Mesothelial cell of epicardium (in vitro differentiated cells): Measurements from ENCODE around the gene RPS2. TPM values are rescaled to one million over a fixed set of nuclear protein-coding genes. Genes with fewer than 3 reads are reported as not detected.

Source experiments
- DNase-seq, 2 experiments: peaks; one replicate each; pipeline ENCODE4 v3.0.0; 2021; ENCODE audit warnings: low spot score in 2 of 2; ENCODE audit not compliant: unreplicated experiment in 2 of 2
- H3K27ac Mint-ChIP-seq: 2 replicates; pipeline ENCODE4 v1.8.0; 2021; ENCODE audit warnings: mixed read lengths
- H3K27me3 Mint-ChIP-seq: 2 replicates; pipeline ENCODE4 v1.8.0; 2021; ENCODE audit warnings: low read depth, mixed read lengths
- H3K36me3 Mint-ChIP-seq: 2 replicates; pipeline ENCODE4 v1.8.0; 2021; ENCODE audit warnings: mixed read lengths
- H3K4me1 Mint-ChIP-seq: 2 replicates; pipeline ENCODE4 v1.8.0; 2021; ENCODE audit warnings: mixed read lengths
- H3K4me3 Mint-ChIP-seq: 2 replicates; pipeline ENCODE4 v1.8.0; 2021; ENCODE audit warnings: mild to moderate bottlenecking, moderate library complexity, mixed read lengths
- H3K9me3 Mint-ChIP-seq: 2 replicates; pipeline ENCODE4 v1.8.0; 2021; ENCODE audit warnings: mixed read lengths
- CTCF ChIP-seq: fragments of 200-600 bp; sonication (generic); IDR thresholded peaks from one replicate; pipeline ENCODE4 v1.5.0; 2021; ENCODE audit warnings: antibody characterized with exemption; ENCODE audit not compliant: unreplicated experiment
- total RNA-seq: library from RNA; stranded (reverse); gene quantifications from 3 replicates; pipeline ENCODE4 v1.2.1, GENCODE V29; 2021

The RPS2 gene
- total RNA-seq, 1 donor from 2014 or later: 2,265 TPM

- H3K4me1 Mint-ChIP-seq: peaks cover 5% of the 10 kb centered on the region
- no peak overlapping the region for H3K4me3 Mint-ChIP-seq
- H3K36me3 Mint-ChIP-seq: peaks cover 7% of the 10 kb centered on the region
- H3K27me3 Mint-ChIP-seq: peaks cover 9% of the 10 kb centered on the region
- no peak overlapping the region for H3K27ac Mint-ChIP-seq
- DNase-seq: no peak
- H3K9me3 Mint-ChIP-seq: no peaks in the 10 kb centered on the region
- TF ChIP-seq CTCF: no peak
These were observed 32.3 kb downstream of the RPS2 start for GRCh38 chr16:1932050-1933028.

DNA sequence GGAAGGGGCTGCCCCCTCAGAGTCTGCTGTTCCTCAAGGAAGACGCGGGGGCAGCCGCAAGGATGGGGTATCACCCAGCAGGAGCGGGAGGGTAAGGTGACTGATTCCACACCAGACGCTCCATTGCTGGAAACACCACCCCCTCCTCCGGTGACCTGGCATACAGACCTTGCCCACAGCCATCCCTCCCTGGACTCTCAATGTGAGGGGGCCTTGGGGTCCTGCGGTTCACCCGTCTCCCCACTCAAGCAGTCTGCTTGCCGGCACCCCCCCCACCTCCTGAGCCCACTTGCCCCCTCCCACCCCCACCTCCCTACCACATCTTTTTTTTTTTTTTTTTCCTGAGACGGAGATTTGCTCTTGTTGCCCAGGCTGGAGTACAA, 34.3 kb downstream of the RPS2 start:
- peaks cover 16% of the 10 kb centered on the region for H3K4me1 Mint-ChIP-seq
- TF ChIP-seq CTCF: no peak
- DNase-seq: no peak
- H3K27me3 Mint-ChIP-seq: peaks cover 9% of the 10 kb centered on the region
- peaks cover 2% of the 10 kb centered on the region for H3K36me3 Mint-ChIP-seq
- no peak overlapping the region for H3K4me3 Mint-ChIP-seq
- H3K9me3 Mint-ChIP-seq: no peaks in the 10 kb centered on the region
- H3K27ac Mint-ChIP-seq: no peak overlapping the region

GRCh38 chr16:1929578-1930337, 34.9 kb downstream of the RPS2 start:
- no peaks in the 10 kb centered on the region for H3K9me3 Mint-ChIP-seq
- H3K27ac Mint-ChIP-seq: no peak overlapping the region
- TF ChIP-seq CTCF: peak; percentile 99
- peak overlapping the region; percentile 58 for H3K4me3 Mint-ChIP-seq
- H3K36me3 Mint-ChIP-seq: peaks cover 2% of the 10 kb centered on the region
- peaks cover 19% of the 10 kb centered on the region for H3K4me1 Mint-ChIP-seq
- DNase-seq: peak; percentile 94 to 99
- peaks cover 9% of the 10 kb centered on the region for H3K27me3 Mint-ChIP-seq

DNA sequence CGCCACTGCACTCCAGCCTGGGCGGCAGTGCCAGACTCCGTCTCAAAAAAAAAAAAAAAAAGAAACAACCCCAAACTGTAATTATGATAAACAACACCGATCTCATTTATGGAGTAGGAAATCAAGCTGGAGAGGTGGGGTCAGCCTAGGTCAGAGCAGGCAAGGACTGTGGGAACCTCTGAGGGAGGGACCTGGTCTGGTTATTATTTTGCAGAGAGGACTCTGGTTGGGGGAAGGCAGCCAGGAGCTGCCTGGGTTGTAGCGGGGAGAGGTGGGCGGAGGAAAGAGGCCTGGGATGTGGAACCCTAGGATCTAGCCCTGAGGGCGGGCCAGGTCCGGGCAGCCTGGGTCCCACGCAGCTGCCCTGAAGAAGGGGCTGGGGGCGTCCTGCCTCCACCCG, 35.5 kb downstream of the RPS2 start:
- no peak for DNase-seq
- H3K4me3 Mint-ChIP-seq: peak overlapping the region; percentile 65
- H3K27me3 Mint-ChIP-seq: peaks cover 9% of the 10 kb centered on the region
- no peaks in the 10 kb centered on the region for H3K9me3 Mint-ChIP-seq
- no peak for TF ChIP-seq CTCF
- H3K36me3 Mint-ChIP-seq: peaks cover 2% of the 10 kb centered on the region
- H3K4me1 Mint-ChIP-seq: peaks cover 23% of the 10 kb centered on the region
- H3K27ac Mint-ChIP-seq: peak overlapping the region; percentile 63

DNA sequence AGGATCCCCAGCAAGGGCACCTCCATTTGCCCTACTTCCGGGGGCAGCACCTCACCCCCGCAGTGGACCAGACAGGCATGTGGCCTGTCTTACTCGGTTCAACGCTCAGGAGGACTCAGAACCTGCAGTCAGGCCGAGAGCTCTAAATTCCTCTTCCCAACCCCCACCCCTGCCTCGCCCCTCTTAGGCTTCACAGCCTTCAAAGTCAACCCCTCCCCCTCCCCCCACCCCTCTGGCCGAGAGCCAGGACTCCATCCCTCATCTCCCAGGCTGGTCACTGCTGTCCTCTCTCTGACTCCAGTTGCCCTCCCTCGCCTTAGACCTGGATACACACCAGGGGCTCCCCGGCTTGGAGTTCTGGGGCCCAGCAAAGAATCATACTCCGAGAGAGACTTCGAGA, 38.4 kb downstream of the RPS2 start:
- peak overlapping the region; percentile 47 for H3K27ac Mint-ChIP-seq
- no peaks in the 10 kb centered on the region for H3K36me3 Mint-ChIP-seq
- peaks cover 37% of the 10 kb centered on the region for H3K4me1 Mint-ChIP-seq
- no peak for TF ChIP-seq CTCF
- DNase-seq: no peak
- H3K27me3 Mint-ChIP-seq: peaks cover 27% of the 10 kb centered on the region
- no peak overlapping the region for H3K4me3 Mint-ChIP-seq
- H3K9me3 Mint-ChIP-seq: no peaks in the 10 kb centered on the region
